ENCODE results near the gene MAMDC2.

MAMDC2 gene

DNA sequence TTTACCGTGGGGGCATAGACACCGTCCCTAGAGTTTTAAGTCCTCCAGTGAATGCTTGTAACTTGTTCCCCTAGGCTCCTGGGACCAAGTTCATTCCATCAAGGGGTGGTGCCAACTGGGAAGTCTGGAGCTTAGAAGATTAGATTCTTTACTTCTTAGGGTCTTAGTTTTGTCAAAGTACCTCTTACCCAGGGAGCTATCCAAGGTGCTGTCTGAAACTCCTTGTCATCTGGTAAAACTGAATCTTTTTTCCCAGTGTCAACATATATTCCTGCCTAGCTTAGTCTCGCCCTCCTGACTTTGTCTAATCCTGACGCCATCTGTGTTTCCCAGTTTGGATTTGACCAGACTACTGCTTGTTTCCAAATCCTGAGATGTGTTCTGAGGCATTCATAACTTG is 41.6 kb downstream of the MAMDC2 start:
- Histone ChIP-seq H3K4me1 (ENCODE audit: low read length) (no peaks in the 10 kb centered on the region), H3K9me3 (replicated peaks; ENCODE audit: insufficient read depth, low read length) (no peaks in the 10 kb centered on the region), H3K79me2 (ENCODE audit: low read length) (peaks cover 4% of the 10 kb centered on the region; the same call in 1 of the 2 replicates), H3K9ac (ENCODE audit: low read length) (no peak overlapping the region), H3K4me3 (ENCODE audit: low read length) (no peak overlapping the region), H3K9me2 (replicated peaks; ENCODE audit: insufficient read depth, low read length) (no peaks in the 10 kb centered on the region), H3F3A (ENCODE audit: insufficient read depth, low read length) (no peaks in the 10 kb centered on the region), H4K20me1 (ENCODE audit: insufficient read depth, low read length) (no peaks in the 10 kb centered on the region), H3K27me3 (replicated peaks; ENCODE audit: insufficient read depth, low read length) (no peaks in the 10 kb centered on the region), H2AFZ (ENCODE audit: low read length) (no peak overlapping the region), H3K4me2 (ENCODE audit: low read depth, low read length) (no peak overlapping the region), H3K27ac (ENCODE audit: low read length) (no peak overlapping the region), H3K36me3 (replicated peaks; ENCODE audit: insufficient read depth, low read length) (no peaks in the 10 kb centered on the region)
- no peak for TF ChIP-seq EZH2 (optimal IDR thresholded peaks at IDR 0.05; ENCODE audit: low read depth, low read length)
- TF ChIP-seq, protein P1, sequence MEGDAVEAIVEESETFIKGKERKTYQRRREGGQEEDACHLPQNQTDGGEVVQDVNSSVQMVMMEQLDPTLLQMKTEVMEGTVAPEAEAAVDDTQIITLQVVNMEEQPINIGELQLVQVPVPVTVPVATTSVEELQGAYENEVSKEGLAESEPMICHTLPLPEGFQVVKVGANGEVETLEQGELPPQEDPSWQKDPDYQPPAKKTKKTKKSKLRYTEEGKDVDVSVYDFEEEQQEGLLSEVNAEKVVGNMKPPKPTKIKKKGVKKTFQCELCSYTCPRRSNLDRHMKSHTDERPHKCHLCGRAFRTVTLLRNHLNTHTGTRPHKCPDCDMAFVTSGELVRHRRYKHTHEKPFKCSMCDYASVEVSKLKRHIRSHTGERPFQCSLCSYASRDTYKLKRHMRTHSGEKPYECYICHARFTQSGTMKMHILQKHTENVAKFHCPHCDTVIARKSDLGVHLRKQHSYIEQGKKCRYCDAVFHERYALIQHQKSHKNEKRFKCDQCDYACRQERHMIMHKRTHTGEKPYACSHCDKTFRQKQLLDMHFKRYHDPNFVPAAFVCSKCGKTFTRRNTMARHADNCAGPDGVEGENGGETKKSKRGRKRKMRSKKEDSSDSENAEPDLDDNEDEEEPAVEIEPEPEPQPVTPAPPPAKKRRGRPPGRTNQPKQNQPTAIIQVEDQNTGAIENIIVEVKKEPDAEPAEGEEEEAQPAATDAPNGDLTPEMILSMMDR (IDR thresholded peaks at IDR 0.05; ENCODE audit: low read length): no peak
- no peak for TF ChIP-seq EZH2phosphoT487 (IDR thresholded peaks at IDR 0.05; ENCODE audit: low read length)
- DNase-seq: no peak

DNA sequence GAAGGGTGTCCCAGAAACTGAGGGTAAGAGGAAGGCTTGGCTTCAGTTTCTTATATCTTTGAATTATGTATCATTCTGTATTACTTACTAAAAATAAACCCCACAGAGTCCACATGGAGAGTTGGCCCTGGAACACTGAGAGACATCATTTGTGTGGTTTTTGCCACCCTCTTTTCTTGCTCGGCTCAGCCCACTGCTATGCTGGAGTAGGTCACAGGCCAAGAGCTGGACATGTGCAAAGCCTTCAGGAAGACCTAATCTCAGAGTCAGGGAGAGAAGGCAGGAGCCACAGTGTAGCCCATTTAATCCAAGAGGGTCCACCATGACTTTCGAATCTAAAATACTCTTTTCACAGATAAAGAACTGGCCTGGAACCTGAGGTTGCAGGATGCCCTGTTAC is 47.5 kb downstream of the MAMDC2 start:
- TF ChIP-seq, protein P1 (IDR thresholded peaks at IDR 0.05; ENCODE audit: low read length): no peak
- TF ChIP-seq EZH2phosphoT487 (IDR thresholded peaks at IDR 0.05; ENCODE audit: low read length) (no peak), EZH2 (optimal IDR thresholded peaks at IDR 0.05; ENCODE audit: low read depth, low read length) (no peak)
- no peak for DNase-seq
- Histone ChIP-seq H3K4me3 (ENCODE audit: low read length) (no peak overlapping the region), H3K9me2 (replicated peaks; ENCODE audit: insufficient read depth, low read length) (no peaks in the 10 kb centered on the region), H3K27me3 (replicated peaks; ENCODE audit: insufficient read depth, low read length) (no peaks in the 10 kb centered on the region), H3K79me2 (ENCODE audit: low read length) (peaks cover 8% of the 10 kb centered on the region; the same call in 1 of the 2 replicates), H4K20me1 (ENCODE audit: insufficient read depth, low read length) (no peaks in the 10 kb centered on the region), H3F3A (ENCODE audit: insufficient read depth, low read length) (peaks cover 3% of the 10 kb centered on the region; the same call in 1 of the 2 replicates), H3K36me3 (replicated peaks; ENCODE audit: insufficient read depth, low read length) (no peaks in the 10 kb centered on the region), H2AFZ (ENCODE audit: low read length) (no peak overlapping the region), H3K27ac (ENCODE audit: low read length) (no peak overlapping the region), H3K9me3 (replicated peaks; ENCODE audit: insufficient read depth, low read length) (no peaks in the 10 kb centered on the region), H3K9ac (ENCODE audit: low read length) (no peak overlapping the region), H3K4me1 (ENCODE audit: low read length) (peaks cover 12% of the 10 kb centered on the region), H3K4me2 (ENCODE audit: low read depth, low read length) (no peak overlapping the region)

DNA sequence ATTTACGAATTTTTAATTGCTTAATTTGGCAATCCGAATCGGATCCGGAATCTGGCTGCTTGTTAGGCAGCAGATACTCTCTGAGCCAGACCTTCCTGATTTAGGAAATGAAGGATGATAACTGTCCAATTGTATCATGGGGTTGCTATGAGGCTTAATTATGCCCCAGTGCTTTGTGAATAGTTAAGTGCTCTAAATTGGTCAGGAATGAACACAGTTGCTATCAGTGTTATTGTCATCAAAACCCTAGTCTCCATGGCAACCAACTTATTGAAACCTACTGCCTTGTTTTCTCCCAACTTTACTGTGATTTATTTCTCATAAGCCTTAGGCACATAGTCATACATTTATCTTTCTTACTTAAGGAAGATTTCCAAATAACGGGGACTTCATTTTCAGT is 47.9 kb downstream of the MAMDC2 start:
- TF ChIP-seq EZH2 (optimal IDR thresholded peaks at IDR 0.05; ENCODE audit: low read depth, low read length) (no peak), EZH2phosphoT487 (IDR thresholded peaks at IDR 0.05; ENCODE audit: low read length) (no peak)
- TF ChIP-seq, protein P1 (IDR thresholded peaks at IDR 0.05; ENCODE audit: low read length): no peak
- H3K27ac ChIP-seq (ENCODE audit: low read length): no peak overlapping the region
- H3K9me2 ChIP-seq (replicated peaks; ENCODE audit: insufficient read depth, low read length): no peaks in the 10 kb centered on the region
- peaks cover 4% of the 10 kb centered on the region; the same call in 1 of the 2 replicates for H3K79me2 ChIP-seq (ENCODE audit: low read length)
- H3K27me3 ChIP-seq (replicated peaks; ENCODE audit: insufficient read depth, low read length): no peaks in the 10 kb centered on the region
- no peak for DNase-seq
- H2AFZ ChIP-seq (ENCODE audit: low read length): no peak overlapping the region
- H3K4me2 ChIP-seq (ENCODE audit: low read depth, low read length): no peak overlapping the region
- H3K4me1 ChIP-seq (ENCODE audit: low read length): peaks cover 12% of the 10 kb centered on the region
- no peak overlapping the region for H3K4me3 ChIP-seq (ENCODE audit: low read length)
- H3F3A ChIP-seq (ENCODE audit: insufficient read depth, low read length): peaks cover 3% of the 10 kb centered on the region; the same call in 1 of the 2 replicates
- no peaks in the 10 kb centered on the region for H3K36me3 ChIP-seq (replicated peaks; ENCODE audit: insufficient read depth, low read length)
- H4K20me1 ChIP-seq (ENCODE audit: insufficient read depth, low read length): no peaks in the 10 kb centered on the region
- no peak overlapping the region for H3K9ac ChIP-seq (ENCODE audit: low read length)
- H3K9me3 ChIP-seq (replicated peaks; ENCODE audit: insufficient read depth, low read length): no peaks in the 10 kb centered on the region
